ENCODE results near the gene SLC25A18. TPM values are rescaled to one million over a fixed set of nuclear protein-coding genes. Genes with fewer than 3 reads are reported as not detected.

Gene SLC25A18
- total RNA-seq, 2 donors from 2014 or later, result not detected

DNA sequence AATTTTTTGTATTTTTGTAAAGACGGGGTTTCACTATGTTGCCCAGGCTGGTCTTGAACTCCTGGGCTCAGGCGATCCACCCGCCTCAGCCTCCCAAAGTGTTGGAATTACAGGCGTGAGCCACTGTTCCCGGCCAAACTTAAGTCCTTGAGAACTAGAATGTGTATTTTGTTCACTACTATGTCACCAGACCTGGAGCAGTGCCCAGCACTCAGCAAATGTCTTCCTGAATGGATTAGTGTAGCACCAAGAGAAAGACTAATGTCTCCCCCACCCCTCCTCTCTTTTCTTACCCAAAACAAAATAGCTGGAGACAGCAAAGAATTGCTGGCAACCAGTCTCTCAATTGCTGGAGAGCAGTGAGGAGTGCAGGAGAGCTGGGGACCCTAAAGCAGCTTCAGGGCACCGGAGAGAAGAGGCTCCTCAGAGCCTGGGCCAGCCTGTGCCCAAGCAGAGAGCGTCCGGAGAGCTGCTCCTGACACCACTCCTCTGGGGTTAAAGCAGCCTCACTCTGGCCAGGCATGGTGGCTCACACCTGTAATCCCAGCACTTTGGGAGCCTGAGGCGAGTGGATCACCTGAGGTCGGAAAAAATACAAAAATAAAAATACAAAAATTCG is 14.9 kb downstream of the SLC25A18 start:
- Mint-ChIP-seq H3K4me1 (no peaks in the 10 kb centered on the region), H3K4me3 (no peak overlapping the region), H3K27ac (no peak overlapping the region), H3K36me3 (ENCODE audit: low read depth) (no peaks in the 10 kb centered on the region), H3K27me3 (no peaks in the 10 kb centered on the region)
- ATAC-seq (no peak), DNase-seq (no peak)
- no peaks in the 10 kb centered on the region for H3K9me3 ChIP-seq (ENCODE audit: control insufficient read depth, low read length, poor library complexity, severe bottlenecking)

DNA sequence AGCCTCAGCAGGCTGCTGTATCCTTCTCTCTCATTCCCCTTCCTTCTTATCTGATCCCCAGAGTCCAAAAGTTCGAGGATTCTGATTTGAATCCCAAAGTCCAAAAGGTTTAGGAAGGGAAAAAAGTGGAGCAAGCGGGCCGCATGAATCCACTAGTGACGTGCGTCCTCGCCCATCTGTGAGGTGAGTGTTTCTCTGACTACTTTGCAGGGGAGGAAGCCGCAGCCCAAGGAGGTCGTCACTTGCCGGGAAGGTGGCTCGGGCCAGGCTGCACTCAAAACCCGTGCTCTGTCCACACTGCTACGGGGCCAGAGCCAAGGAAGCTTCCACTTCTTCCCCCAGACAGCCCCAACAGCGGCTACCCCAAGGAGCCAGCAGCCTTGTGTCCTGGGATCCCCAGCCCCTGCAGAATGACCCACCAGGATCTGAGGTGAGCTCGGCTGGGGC is 16.3 kb downstream of the SLC25A18 start:
- no peak overlapping the region for H3K4me3 Mint-ChIP-seq
- no peaks in the 10 kb centered on the region for H3K4me1 Mint-ChIP-seq
- ATAC-seq (no peak), DNase-seq (no peak)
- no peaks in the 10 kb centered on the region for H3K9me3 ChIP-seq (ENCODE audit: control insufficient read depth, low read length, poor library complexity, severe bottlenecking)
- no peaks in the 10 kb centered on the region for H3K27me3 Mint-ChIP-seq
- H3K27ac Mint-ChIP-seq, result no peak overlapping the region
- H3K36me3 Mint-ChIP-seq (ENCODE audit: low read depth), result no peaks in the 10 kb centered on the region

DNA sequence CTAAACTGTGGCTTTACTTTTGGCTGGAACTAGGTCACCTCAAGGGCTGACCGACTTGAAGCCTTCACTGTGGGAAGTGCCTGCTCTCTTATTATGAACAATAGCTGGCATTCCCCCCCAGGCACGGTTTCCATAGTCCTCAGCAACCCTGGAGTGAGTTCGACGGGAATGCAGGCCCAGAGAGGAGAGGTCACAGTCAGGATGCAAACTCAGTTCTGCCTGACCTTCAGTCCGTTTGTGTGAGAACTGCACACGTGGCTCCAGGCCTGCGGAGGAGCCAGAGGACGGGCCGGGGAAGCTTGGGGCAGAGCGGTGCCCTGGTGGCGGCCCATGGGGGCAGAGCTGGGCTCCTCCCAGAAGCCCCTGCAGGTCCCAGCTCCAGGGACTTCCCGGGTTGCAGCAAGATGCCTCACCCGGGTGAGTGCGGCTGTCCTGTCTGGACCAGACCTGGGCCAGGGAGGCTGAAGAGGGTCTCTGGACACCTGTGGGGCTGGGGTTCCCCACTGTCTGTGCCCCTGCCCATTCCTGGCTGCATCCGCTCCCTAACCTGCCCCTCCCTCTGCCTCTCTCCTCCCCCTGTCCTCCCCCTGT is 17.2 kb downstream of the SLC25A18 start:
- Mint-ChIP-seq H3K4me1 (no peaks in the 10 kb centered on the region), H3K36me3 (ENCODE audit: low read depth) (no peaks in the 10 kb centered on the region), H3K27ac (no peak overlapping the region), H3K27me3 (no peaks in the 10 kb centered on the region), H3K4me3 (no peak overlapping the region)
- DNase-seq, result no peak
- H3K9me3 ChIP-seq (ENCODE audit: control insufficient read depth, low read length, poor library complexity, severe bottlenecking), result no peaks in the 10 kb centered on the region
- ATAC-seq, result no peak

DNA sequence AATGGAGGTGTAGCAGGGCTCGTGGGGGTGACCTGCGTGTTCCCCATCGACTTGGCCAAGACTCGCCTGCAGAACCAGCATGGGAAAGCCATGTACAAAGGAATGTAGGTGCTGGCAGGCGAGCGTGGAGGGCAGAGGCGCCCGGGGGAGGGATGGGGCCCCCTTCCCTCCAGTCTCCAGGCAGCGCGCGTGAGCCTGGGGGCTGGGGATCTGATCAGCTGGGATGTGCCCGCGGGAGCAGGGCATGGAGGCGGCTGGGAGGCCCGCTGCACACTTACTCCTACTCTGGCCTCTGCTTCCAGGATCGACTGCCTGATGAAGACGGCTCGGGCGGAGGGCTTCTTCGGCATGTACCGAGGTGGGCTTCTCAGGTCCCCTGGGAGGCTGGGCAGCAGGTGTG is 17.8 kb downstream of the SLC25A18 start:
- Mint-ChIP-seq H3K4me1 (no peaks in the 10 kb centered on the region), H3K27ac (no peak overlapping the region), H3K4me3 (no peak overlapping the region), H3K36me3 (ENCODE audit: low read depth) (no peaks in the 10 kb centered on the region), H3K27me3 (no peaks in the 10 kb centered on the region)
- ATAC-seq (no peak), DNase-seq (no peak)
- no peaks in the 10 kb centered on the region for H3K9me3 ChIP-seq (ENCODE audit: control insufficient read depth, low read length, poor library complexity, severe bottlenecking)

DNA sequence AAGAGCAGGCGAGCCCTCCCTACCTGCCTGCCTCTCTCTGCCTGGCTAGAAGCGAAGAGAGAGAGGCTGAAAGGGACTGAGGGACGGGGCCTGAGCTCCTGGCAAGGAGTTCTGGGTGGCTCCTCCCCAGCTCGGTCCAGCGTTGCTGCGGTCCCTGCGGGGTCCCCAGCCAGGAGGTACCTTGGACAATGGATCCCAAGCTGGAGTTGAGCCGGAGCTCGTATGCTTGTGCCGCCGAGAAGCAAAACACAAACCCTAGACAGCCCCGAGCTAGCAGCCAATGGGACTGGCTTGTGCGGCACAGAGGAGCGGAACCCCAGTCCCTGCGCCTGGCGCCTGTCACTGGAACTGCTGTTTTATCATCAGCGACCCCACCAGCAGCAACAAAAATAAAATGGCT is 18.3 kb downstream of the SLC25A18 start:
- ATAC-seq (no peak), DNase-seq (no peak)
- Mint-ChIP-seq H3K36me3 (ENCODE audit: low read depth) (no peaks in the 10 kb centered on the region), H3K4me1 (no peaks in the 10 kb centered on the region), H3K4me3 (no peak overlapping the region), H3K27me3 (no peaks in the 10 kb centered on the region), H3K27ac (no peak overlapping the region)
- no peaks in the 10 kb centered on the region for H3K9me3 ChIP-seq (ENCODE audit: control insufficient read depth, low read length, poor library complexity, severe bottlenecking)

DNA sequence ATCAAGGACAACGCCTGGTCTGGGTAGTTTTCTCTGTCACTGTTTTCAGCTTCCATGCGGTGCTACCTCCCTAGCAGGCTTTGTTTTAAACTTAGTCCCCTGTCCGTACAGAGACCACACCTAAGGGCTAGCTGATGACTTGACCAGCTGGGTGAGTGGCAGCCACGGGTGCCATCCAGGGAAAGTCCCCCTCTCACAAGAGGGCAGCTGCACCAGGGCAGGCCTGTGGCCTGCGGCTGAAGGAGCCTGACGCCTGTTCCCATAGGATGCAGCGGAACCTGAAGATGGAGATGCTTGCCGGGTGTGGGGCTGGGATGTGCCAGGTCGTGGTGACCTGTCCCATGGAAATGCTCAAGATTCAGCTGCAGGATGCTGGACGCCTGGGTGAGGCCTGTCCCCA is 19.9 kb downstream of the SLC25A18 start:
- Mint-ChIP-seq H3K27ac (no peak overlapping the region), H3K4me3 (no peak overlapping the region), H3K27me3 (no peaks in the 10 kb centered on the region), H3K36me3 (ENCODE audit: low read depth) (no peaks in the 10 kb centered on the region), H3K4me1 (no peaks in the 10 kb centered on the region)
- H3K9me3 ChIP-seq (ENCODE audit: control insufficient read depth, low read length, poor library complexity, severe bottlenecking), result no peaks in the 10 kb centered on the region
- DNase-seq (no peak), ATAC-seq (no peak)

DNA sequence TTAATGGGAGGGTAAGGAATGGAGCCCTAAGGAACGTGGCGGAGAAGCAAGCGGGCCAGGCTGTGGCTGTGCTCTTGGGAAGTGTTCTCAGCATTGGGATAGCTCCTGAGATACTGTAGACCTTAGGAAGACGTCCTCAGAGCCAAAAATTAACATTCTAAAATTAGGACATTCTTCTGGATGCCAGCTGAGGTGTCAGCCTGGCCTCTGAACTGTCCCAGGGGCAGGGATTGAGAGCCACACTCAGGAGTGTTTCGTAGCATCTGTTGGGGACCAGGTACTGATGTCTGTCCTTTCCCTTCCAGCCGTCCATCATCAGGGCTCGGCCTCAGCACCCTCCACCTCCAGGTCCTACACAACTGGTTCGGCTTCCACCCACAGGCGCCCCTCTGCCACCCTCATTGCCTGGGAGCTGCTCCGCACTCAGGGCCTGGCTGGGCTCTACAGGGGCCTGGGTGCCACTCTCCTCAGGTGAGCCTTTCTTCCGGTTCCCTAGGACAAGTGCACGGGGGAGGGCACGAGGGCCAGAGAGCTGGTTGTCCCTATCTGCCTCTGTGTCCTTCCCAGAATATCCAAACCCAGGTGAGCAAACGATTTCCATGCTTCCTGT is 23.6 kb downstream of the SLC25A18 start:
- Mint-ChIP-seq H3K4me3 (no peak overlapping the region), H3K27ac (no peak overlapping the region), H3K4me1 (no peaks in the 10 kb centered on the region), H3K27me3 (no peaks in the 10 kb centered on the region), H3K36me3 (ENCODE audit: low read depth) (no peaks in the 10 kb centered on the region)
- ATAC-seq (no peak), DNase-seq (no peak)
- no peaks in the 10 kb centered on the region for H3K9me3 ChIP-seq (ENCODE audit: control insufficient read depth, low read length, poor library complexity, severe bottlenecking)

DNA sequence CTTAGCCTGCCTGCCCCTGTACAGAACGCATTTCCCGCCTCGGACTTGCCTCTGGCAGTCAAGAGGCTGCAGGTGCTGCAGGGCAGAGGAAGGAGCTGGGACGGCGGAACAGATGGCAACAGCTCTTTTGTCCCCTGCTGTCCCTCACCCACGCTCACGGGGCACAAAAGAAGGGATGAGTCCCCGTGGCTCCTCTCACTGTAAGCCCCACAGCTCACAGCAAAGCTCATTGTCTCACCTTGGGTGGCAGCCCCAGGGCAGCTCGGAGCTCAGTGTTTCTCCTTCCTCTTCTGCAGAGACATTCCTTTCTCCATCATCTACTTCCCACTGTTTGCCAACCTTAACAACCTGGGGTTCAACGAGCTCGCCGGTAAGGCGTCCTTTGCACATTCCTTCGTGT is 24.3 kb downstream of the SLC25A18 start:
- Mint-ChIP-seq H3K36me3 (ENCODE audit: low read depth) (no peaks in the 10 kb centered on the region), H3K27me3 (no peaks in the 10 kb centered on the region), H3K4me1 (no peaks in the 10 kb centered on the region), H3K4me3 (no peak overlapping the region), H3K27ac (no peak overlapping the region)
- no peak for DNase-seq
- no peak for ATAC-seq
- H3K9me3 ChIP-seq (ENCODE audit: control insufficient read depth, low read length, poor library complexity, severe bottlenecking), result no peaks in the 10 kb centered on the region

DNA sequence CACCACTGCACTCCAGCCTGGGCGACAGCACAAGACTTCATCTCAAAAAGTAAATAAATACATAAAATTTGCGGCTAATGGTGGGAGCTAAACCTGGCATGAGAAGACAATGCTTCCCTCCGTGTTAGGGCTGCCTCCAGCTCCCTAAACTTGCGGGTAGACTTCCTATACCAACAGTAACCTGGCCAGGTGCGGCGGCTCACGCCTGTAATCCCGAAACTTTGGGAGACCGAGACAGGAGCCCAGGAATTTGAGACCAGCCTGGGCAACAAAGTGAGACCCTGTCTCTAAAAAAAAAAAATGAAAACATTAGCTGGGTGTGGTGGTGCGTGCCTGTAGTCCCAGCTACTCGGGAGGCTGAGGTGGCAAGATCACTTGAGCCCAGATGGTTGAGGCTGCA is 25.3 kb downstream of the SLC25A18 start:
- DNase-seq (no peak), ATAC-seq (no peak)
- H3K9me3 ChIP-seq (ENCODE audit: control insufficient read depth, low read length, poor library complexity, severe bottlenecking), result no peaks in the 10 kb centered on the region
- no peak overlapping the region for H3K4me3 Mint-ChIP-seq
- H3K36me3 Mint-ChIP-seq (ENCODE audit: low read depth), result no peaks in the 10 kb centered on the region
- H3K27me3 Mint-ChIP-seq, result no peaks in the 10 kb centered on the region
- no peaks in the 10 kb centered on the region for H3K4me1 Mint-ChIP-seq
- no peak overlapping the region for H3K27ac Mint-ChIP-seq

DNA sequence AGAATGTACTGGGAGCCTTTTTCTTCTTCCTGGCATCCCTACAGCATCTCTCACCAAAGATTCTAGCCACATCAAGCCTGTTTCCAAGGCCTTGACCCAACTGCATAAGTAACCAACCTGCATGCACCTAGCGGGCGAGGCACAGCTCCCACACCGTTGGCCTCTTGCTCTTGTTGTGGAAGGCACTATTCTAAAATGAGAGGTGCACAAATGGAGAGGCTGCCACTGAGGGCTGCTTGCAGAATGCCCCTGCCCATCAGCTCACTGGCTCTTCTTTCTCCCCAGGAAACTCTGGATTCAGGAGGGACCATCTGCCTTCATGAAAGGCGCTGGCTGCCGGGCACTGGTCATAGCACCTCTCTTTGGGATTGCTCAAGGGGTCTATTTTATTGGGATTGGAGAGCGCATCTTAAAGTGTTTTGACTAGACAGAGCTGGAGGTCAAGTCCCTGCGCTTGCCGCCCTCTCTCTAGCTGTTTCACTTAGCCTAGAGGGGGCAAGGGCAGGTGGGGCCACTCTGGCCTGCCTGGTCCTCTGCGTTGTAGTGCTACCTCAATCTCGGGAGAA is 26.6 kb downstream of the SLC25A18 start:
- DNase-seq (no peak), ATAC-seq (no peak)
- Mint-ChIP-seq H3K27me3 (no peaks in the 10 kb centered on the region), H3K27ac (peak overlapping the region; percentile 14), H3K4me1 (no peaks in the 10 kb centered on the region), H3K4me3 (no peak overlapping the region), H3K36me3 (ENCODE audit: low read depth) (no peaks in the 10 kb centered on the region)
- no peaks in the 10 kb centered on the region for H3K9me3 ChIP-seq (ENCODE audit: control insufficient read depth, low read length, poor library complexity, severe bottlenecking)

DNA sequence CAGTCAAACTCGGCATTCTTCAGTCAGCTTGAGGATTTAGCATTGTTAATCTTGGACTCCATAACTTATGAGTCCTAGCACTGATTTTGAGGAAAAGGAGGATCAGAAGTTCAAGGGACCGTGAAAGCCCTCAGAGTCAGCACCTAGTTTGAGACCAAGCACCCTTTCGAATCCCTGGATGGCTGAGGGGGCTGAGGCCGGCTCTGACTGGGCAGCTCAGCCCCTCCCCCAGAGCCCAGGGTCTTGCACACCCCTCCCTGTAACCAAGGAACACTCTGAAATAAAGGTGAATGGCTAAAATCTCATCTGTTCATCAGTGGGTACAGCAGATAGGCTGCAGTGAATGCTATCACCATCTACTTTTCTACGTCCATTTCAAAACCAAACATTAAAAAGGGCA is 27.3 kb downstream of the SLC25A18 start:
- Mint-ChIP-seq H3K36me3 (ENCODE audit: low read depth) (no peaks in the 10 kb centered on the region), H3K4me1 (no peaks in the 10 kb centered on the region), H3K27ac (peak overlapping the region; percentile 14), H3K4me3 (no peak overlapping the region), H3K27me3 (no peaks in the 10 kb centered on the region)
- no peak for ATAC-seq
- no peaks in the 10 kb centered on the region for H3K9me3 ChIP-seq (ENCODE audit: control insufficient read depth, low read length, poor library complexity, severe bottlenecking)
- no peak for DNase-seq

DNA sequence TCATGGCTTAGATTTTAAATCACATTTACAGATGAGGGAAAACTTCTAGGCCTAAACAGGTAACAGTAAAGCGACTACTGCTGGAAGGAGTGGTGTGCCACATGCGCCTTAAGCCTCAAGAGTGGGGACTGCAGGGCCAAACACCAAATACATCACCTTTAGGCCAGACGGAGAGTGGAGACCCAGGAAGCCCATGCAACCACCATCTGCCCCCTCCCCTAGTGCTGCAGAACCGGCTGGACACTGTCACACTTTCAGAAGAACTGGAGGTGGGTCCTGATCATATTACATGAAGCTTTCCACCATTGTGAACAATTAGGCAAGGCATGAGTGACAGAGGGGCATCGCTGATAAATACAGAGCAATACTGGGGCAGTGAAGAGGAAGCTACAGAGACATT is 28.9 kb downstream of the SLC25A18 start:
- H3K36me3 Mint-ChIP-seq (ENCODE audit: low read depth), result peaks cover 3% of the 10 kb centered on the region

DNA sequence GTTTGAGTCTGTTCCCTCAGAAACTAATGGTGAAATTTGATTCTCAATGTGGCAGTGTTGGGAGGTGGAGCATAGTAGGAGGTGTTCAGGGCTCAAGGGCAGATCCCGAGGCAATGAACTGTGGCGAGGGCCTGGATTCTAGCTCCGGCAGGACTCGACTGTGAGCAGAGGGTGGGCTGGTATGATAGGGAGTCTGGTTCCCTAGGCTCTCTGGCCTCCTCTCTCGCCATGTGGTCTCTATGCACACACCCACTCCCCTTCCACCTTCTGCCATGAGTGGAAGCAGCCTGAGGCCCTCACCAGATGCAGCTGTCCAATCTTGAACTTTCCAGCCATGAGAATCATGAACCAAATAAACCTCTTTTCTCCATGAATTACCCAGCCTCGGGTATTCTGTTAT is 32.9 kb downstream of the SLC25A18 start:
- Mint-ChIP-seq H3K36me3 (ENCODE audit: low read depth) (peaks cover 11% of the 10 kb centered on the region), H3K4me3 (no peak overlapping the region), H3K27ac (peak overlapping the region; percentile 67), H3K4me1 (peaks cover 2% of the 10 kb centered on the region), H3K27me3 (no peaks in the 10 kb centered on the region)
- H3K9me3 ChIP-seq (ENCODE audit: control insufficient read depth, low read length, poor library complexity, severe bottlenecking), result no peaks in the 10 kb centered on the region
- ATAC-seq (no peak), DNase-seq (no peak)

More for the DNA sequence above, 28.9 kb downstream of the SLC25A18 start:
- ATAC-seq, result no peak
- no peaks in the 10 kb centered on the region for H3K9me3 ChIP-seq (ENCODE audit: control insufficient read depth, low read length, poor library complexity, severe bottlenecking)
- DNase-seq, result no peak
- Mint-ChIP-seq H3K4me3 (no peak overlapping the region), H3K4me1 (no peaks in the 10 kb centered on the region), H3K27me3 (no peaks in the 10 kb centered on the region), H3K27ac (no peak overlapping the region)

DNA sequence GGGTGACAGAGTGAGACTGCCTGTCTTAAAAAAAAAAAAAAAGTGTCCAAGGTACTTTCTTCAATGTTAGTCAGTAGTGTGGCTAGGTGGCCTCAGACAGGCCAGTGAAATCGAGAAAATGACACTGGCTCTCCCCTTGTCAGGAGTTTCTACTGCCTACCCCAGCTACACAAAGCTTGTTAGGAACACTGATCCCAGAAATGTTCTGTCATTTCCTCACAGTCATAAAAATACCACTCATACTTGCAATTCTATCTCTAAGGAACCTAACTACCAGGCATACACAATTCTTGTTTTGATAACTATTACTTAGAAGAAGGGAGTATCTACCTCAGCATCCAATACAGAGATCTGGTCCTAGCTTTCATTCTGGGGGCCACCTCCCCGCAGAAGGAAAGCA is 33.9 kb downstream of the SLC25A18 start:
- ATAC-seq (no peak), DNase-seq (no peak)
- H3K36me3 Mint-ChIP-seq (ENCODE audit: low read depth), result peaks cover 11% of the 10 kb centered on the region
- peaks cover 2% of the 10 kb centered on the region for H3K4me1 Mint-ChIP-seq
- H3K4me3 Mint-ChIP-seq, result no peak overlapping the region
- peak overlapping the region; percentile 67 for H3K27ac Mint-ChIP-seq
- H3K27me3 Mint-ChIP-seq, result no peaks in the 10 kb centered on the region
- H3K9me3 ChIP-seq (ENCODE audit: control insufficient read depth, low read length, poor library complexity, severe bottlenecking), result no peaks in the 10 kb centered on the region

Data from T-helper 17 cell (primary cell).